HUDEP-2 (cell line): ENCODE results near the gene TEDDM1.
"Not testable (repeated sequence)": the region's sequence is repeated elsewhere in the genome, so short reads cannot be mapped to it uniquely, and the experiment has no call there.

ENCODE experiments used
- DNase-seq, 76 experiments: peaks; one replicate each; lab custom pipeline; 2025; ENCODE audit not compliant: unreplicated experiment in 76 of 76; lab: John Stamatoyannopoulos, UW

Gene TEDDM1

DNA sequence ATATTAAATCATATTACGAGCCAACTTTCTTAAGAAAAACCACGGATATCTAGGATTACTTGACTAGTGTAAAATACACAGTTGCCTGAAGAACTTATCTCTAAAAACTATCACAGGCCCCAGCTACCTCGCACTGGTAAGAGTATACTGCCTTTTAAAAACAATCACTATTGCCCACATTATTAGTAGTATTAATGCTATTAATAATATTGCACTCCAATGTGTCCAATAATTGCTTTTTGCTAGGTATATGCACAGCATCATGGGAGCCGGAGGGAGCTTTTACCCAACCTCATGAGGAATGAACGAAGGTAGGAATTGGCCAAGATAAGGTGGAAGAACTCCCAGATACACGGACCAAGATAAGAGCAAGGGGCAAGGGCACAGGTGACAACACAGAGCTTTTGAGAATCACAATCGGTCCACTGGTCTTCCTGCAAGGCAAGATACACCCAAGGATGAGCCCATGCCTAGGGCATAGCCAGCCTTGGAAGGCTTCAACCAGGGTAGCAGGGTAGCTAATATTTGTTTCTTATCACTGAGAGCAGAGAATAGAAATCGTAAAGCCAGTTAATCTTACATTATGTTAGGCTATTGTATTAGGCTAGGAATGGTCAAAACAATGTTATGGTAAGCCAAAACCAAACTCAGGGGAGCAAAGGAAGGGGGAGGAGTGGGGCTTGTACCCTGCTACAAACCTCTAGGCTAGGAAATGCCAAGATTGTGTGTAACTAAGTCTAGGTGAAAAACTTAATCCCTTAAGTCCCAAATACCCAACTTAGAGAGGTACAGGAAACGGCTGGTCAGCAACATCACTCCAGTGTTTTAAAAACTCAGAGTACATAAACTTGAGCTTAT lies 18.3 kb downstream of the TEDDM1 start:
- peak in 5 of 76 experiments; percentile 11 to 33 (median 22) for DNase-seq

DNA sequence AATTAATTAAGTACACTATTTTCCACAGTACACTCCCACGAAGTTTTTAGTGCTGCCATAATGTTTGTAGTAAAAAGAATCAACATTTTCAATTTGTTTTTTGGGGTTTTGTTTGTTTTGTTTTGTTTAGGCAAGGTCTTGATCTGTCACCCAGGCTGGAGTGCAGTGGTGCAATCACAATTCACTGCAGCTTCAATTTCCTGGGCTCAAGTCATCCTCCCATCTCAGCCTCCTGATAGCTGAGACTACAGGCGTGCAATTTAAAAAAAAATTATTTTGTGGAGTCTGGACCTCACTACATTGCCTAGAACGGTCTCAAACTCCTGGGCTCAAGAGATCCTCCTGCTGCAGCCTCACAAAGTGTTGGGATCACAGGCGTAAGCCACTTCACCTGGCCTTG lies 20.3 kb downstream of the TEDDM1 start:
- no peak for DNase-seq

DNA sequence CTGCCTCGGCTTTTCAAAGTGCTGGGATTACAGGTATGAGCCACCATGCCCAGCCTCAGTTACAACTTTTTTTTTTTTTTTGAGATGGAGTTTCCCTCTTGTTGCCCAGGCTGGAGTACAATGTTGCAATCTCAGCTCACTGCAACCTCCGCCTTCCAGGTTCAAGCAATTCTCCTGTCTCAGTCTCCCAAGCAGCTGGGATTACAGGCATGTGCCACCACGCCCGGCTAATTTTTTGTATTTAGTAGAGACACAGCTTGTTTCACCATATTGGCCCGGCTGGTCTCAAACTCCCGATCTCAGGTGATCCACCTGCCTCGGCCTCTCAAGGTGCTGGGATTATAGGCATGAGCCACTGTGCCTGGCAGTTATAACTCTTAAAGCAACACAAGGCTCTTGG lies 20.7 kb downstream of the TEDDM1 start:
- not testable (repeated sequence) for DNase-seq

DNA sequence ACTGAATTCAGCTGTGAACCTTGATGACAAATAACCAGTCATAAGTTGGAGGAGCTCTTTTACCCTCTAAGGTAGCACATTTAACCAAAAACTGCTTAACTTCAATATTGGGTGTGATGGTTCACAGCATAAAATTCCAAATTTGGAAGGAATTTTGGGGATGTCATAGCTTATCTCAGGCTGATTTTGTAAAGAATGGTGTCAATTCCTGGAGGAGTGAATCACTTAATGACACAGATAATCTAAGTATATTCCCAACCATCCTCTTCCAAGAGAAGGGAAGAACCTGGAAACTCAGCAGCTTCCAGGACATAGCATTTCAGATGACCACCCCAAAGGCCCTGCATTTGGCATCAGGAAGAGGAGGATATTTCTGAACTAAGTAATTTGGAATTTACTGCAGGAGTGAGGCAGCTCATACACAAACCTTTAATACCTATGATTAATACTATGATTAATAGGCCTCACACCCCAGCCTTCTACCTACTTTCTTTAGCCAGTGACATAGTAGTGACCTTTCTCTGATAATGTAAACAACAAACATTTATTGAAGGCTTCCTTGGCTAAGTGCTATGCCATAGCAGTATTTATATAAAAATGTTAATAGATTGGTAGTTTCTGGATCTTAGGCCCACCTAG lies 23.4 kb downstream of the TEDDM1 start:
- DNase-seq: no peak

DNA sequence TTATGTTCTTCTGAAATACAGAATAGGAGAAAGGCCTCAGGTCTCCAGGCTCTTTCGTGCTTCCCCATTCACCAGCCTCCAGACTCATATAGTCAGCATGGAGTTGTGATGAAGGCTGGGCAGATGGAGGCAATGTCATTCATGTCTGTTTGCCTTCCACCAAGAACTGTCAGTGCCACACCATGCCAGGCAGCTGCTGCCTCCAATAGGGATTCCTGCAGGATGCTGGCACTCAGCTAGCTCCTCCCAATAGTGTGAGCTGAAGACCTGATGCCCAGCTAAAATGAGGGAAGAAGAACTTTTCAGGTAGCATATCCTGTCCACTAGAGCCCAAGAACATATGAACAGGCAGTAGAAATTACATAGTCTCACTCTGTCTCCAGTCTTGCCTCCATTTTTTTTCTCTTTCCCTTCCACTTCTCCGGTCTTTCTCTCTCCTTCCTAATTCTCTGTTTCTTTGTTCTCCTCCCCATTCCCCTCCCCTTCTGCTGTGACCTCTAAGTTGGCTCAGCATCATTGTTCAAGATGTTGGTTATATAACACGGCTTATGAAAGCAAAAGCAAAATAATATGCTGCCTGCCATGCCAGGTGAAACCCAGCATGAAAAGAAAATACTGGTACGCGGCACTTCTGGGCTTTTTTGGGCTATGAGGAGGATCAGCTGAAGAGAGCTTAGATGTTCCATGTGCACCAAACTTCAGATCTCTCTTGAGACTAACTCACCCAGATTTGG lies 26.2 kb downstream of the TEDDM1 start:
- no peak for DNase-seq

DNA sequence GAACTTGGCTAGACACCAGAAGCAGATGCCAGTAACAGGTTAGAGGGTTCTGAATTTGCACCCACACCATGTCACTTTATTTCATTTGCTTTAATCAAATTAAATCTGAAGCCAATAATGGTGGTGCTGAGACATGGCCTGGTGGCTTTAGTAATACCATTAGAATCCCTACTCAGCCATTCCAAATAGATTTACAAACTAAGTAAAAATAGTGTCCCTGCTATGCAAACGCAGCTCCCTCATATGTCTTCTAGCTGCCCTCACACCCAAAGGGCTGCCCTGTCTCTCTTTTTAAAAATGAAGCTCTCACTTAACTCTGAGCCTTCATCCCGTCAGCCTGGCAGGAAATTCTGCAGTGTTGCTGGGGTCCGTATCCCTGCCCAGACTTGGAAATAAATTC lies 29.9 kb downstream of the TEDDM1 start:
- no peak for DNase-seq

DNA sequence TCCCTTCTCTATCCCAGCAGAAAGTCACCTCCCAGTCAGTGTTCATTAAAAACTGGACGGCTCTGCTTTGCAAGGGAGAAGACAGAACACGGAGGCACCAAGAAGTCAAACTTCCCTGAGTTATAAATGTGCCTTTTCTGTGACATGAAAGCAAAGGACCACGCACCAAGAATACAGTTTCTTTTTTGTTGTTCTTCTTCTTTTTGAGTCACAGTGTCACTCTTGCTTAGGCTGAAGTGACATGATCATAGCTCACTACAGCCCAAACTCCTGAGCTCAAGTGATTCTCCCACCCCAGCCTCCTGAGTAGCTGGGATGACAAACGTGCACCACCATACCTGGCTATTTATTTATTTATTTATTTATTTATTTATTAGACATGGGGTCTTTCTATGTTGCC lies 31.6 kb downstream of the TEDDM1 start:
- no peak for DNase-seq

DNA sequence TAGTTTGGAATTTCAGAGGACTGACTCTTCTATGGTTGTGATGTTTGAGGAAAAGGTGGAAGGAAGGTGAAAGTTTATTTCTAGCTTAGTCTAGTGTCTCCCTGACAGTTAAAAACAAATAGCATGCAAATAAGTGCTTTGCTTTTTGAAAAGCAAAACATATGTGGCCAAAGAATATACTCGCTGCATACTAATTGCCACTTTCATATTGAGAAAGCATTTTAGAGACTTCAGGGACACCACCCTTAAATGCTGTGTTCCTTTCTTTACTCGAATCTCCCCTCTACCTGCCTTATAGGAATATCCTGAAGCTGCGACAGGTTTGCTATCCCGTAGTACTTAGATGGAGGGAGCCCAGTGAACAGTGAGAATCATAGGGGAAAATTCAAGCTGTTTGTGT lies 32.1 kb downstream of the TEDDM1 start:
- no peak for DNase-seq

DNA sequence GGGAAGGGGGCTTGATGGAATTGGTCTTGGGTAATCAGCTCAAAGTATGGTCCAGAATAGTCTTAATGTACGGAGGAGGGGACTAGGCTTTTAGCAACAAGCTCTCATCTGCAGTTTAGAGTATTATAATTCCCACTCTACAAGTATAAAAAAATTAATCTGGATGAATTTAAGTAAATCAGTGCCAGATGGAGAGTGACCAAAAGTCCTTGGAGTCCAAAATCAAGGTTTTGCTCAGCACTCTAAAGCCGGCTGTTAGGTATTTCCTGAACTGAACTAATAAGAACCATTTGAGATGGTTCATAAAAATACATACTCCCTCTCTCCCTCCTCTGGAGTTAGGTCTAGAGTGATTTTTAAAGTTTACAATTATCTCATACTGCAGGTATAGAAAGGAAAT lies 32.5 kb downstream of the TEDDM1 start:
- no peak for DNase-seq

DNA sequence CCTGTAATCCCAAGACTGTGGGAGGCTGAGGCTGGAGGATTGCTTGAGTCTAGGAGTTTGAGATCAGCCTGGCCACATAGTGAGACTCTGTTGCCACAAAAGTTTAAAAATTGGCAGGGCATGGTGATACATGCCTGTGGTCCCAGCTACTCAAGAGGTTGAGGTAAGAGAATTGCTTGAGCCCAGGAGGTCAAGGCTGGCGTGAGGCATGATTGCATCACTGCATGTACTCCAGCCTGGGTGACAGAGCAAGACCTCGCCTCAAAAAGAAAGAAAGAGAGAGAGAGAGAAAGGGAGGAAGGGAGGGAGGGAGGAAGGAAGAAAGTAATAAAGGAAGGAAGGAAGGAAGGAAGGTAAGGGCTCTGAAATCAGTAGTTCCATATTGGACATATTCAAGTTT lies 33.9 kb downstream of the TEDDM1 start:
- DNase-seq: no peak

DNA sequence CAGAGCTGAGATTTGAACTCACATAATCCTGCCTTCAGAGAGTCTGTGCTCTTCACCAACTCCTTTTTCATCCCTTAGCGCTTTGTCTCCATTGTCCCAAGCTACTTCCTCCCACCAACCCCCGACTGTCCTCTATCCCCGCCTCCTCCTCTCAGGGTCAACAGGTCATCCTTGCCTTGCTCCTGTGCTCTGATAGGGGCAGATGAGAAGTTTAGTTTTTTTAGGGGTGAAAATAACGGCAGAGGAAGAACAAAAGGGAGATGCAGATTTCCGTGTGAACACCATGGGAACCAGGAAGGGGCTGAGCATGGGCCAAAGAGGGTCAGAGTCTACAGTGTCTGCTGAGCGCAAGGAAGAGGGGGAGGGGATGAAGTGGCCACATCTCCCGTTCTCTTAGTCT lies 40.8 kb downstream of the TEDDM1 start:
- no peak for DNase-seq

DNA sequence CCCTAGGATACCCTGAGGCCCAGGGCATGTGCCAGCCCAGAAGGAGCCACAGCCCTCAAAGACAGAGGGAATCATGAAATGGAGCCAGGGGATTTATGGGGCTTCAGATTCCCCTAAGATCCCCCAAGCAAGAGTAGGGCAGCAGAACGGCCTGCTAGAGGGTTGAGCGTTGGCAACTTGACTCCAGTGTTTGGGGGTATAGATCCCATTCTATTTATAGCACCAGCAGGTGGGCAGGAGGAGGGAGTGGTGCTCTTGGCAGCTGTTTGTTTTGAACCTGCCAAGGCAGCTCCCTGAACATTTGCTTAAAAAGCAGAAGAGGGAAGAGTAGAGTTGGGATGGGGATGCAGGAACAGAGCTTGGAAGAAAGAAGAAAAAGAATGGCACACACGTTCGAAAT lies 42.6 kb downstream of the TEDDM1 start:
- no peak for DNase-seq

DNA sequence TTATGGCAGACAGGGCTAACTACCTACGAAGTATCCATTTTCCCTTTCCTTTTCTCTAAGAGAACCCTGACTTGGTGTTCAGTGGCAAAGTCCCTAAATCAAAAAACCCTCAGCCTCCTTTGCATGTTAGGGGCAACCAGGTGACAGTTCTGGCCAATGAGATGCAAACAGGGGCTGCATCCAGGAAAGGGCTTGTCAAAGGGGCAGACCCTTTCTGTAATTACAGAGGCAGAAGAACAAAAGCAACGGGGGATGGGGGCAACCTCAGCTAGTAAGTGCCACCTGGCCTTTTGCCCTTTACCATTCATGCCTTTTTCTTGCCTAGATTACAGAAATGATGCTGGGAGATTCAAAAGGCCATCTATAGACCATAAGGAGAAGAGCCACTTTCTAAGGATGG lies 43.3 kb downstream of the TEDDM1 start:
- DNase-seq: no peak

DNA sequence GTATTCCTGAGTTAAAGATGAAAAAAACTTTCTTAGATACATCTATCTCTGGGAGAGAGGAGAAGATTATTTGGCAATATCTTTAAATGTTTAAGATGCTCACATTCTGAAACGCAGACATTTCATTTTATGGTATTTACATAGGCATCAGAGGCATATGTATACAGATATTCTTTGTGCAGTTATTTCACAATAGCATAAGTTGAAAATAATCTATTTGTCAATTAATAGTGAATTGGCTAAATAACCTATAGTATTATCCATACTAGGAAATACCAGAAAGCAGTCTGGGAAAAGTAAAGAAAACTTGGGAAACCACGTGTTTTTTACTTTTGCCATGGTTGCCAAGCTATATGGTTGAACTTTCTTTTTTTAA lies 44.8 kb downstream of the TEDDM1 start:
- DNase-seq: no peak

DNA sequence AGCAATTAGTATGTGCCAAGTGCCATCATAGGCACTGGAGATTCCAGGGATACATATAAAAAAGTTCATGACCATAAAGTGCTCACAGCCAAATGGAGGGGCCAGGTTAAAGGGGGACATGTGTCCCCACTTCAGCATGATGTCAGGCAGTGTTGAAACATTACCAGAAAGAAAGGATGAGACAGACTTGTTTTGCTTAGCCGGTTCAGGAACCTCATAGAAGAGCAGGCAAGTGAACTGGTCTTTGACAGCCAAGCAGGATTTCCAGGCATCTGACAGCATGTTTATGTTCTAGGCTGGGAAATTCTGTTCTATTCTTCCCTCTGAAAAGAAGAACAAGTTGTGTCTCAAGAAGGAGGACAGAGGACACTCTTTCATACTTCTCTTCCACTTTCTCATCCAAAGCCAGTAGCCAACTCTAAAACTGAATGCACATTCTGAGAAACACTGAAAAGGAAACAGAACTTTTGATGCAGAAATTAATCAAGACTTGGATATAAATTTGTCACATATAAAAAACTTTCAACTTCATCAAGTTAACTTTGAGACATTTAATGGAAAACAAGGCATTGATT lies 48.6 kb downstream of the TEDDM1 start:
- no peak for DNase-seq

DNA sequence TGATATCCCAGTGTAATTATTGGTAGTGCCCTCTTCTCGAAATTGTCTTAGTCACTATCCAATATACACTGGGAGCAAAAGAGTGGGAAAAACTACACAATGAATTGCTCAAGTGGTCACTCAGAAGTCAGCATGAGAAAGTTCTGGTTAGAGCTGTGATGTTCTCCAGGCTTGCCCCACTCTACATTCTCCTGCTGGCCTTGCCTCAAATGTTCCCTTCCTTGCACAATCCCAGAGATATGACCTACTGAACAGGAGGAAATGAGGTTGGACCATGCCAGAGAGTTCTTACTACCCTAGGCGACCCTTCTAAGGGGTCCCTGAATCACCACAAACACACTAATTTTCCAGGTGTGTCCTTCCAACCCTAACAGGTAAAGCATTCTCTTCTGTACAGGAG lies 49.6 kb downstream of the TEDDM1 start:
- DNase-seq: no peak

DNA sequence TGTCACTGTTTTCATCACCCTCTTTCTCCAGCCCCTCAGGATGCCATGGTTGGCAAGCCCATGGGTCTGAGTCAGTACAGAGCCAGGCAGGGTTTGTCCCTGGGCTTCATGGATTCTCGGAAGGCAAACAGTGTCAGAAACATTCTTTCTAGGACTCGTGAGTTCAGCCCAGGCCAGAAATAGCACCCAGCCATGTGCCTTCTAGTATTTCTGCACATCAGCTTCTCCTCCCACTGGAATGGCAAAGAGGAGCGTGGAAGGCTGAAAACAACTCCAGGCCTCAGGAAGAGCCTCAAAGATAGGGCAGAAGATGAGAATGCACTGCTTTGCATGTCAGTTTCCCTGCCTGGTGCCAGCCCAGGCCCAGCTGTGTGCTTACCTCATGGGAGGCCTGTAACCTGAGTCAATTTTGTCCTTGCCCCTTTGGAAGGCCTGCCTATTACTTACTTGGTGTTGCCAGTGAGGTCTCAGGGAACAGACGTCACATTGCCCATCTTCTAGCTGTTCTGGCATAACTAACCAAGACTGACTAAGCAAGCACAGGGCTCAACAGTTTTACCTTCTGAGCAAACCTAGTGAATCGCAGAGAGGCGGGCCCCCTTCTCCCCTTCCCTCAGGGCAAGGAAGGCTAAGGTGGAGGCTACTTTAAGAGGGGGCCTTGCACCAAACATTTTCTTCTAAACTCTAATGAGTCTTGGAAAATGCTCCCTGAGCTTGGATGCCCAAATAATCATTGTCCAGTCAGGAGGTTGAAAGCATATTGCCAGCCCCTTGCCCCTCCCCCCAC lies 51.3 kb downstream of the TEDDM1 start:
- no peak for DNase-seq
